Measurements from ENCODE around the gene CARNS1. TPM values are rescaled to one million over a fixed set of nuclear protein-coding genes. Genes with fewer than 3 reads are reported as not detected.
"Not testable (repeated sequence)": the region's sequence is repeated elsewhere in the genome, so short reads cannot be mapped to it uniquely, and the experiment has no call there.

The CARNS1 gene
- total RNA-seq, 2 experiments from 2014 or later = 0.76 to 1.1 TPM

GRCh38 chr11:67418476-67419281, 3.2 kb downstream of the CARNS1 start:
- no peaks in the 10 kb centered on the region for H3K9me3 Mint-ChIP-seq
- peaks cover 13% of the 10 kb centered on the region for H3K27me3 Mint-ChIP-seq
- POLR2A ChIA-PET = interaction anchor here (0.6 to 11.7 kb wide), 11 partner anchors 9 to 130 kb away, joined by 3 to 155 read pairs (median 6); partner anchors contain the start of genes AIP, GPR152, POLD4 and PPP1CA
- H3K4me1 Mint-ChIP-seq = peaks cover 46% of the 10 kb centered on the region
- no peaks in the 10 kb centered on the region for H3K36me3 Mint-ChIP-seq (ENCODE audit: low read depth)
- H3K4me3 Mint-ChIP-seq = no peak overlapping the region
- DNase-seq = no peak
- CTCF ChIA-PET = interaction anchor here (0.6 to 2.5 kb wide), 4 partner anchors 15 to 87 kb away, joined by 3 to 10 read pairs (median 7); partner anchors contain the start of genes PPP1CA and TBC1D10C
- no peak overlapping the region for H3K27ac Mint-ChIP-seq

GRCh38 chr11:67419325-67420049, 4.0 kb downstream of the CARNS1 start:
- Mint-ChIP-seq H3K27ac (no peak overlapping the region), H3K36me3 (ENCODE audit: low read depth) (no peaks in the 10 kb centered on the region), H3K4me1 (peaks cover 47% of the 10 kb centered on the region), H3K27me3 (peaks cover 13% of the 10 kb centered on the region), H3K4me3 (peak overlapping the region; percentile 17), H3K9me3 (no peaks in the 10 kb centered on the region)
- DNase-seq = no peak
- ChIA-PET POLR2A (interaction anchor here (0.6 to 11.7 kb wide), 13 partner anchors 8 to 131 kb away, joined by 3 to 155 read pairs (median 6); partner anchors contain the start of genes AIP, GPR152, POLD4 and PPP1CA), CTCF (interaction anchor here (0.6 to 2.0 kb wide), 5 partner anchors 10 to 39 kb away, joined by 3 to 10 read pairs (median 5); partner anchors contain the start of genes PPP1CA and TBC1D10C)

GRCh38 chr11:67420147-67420645, 4.7 kb downstream of the CARNS1 start:
- Mint-ChIP-seq H3K27me3 (peaks cover 12% of the 10 kb centered on the region), H3K36me3 (ENCODE audit: low read depth) (no peaks in the 10 kb centered on the region), H3K4me1 (peaks cover 53% of the 10 kb centered on the region), H3K4me3 (peak overlapping the region; percentile 71), H3K9me3 (no peaks in the 10 kb centered on the region), H3K27ac (no peak overlapping the region)
- no peak for DNase-seq
- CTCF ChIA-PET = interaction anchor here (0.5 to 1.5 kb wide), 4 partner anchors 16 to 989 kb away, joined by 3 to 9 read pairs (median 4); partner anchors contain the start of genes PPP1CA, PTPRCAP and TBC1D10C
- POLR2A ChIA-PET = interaction anchor here (0.8 to 11.7 kb wide), 10 partner anchors 8 to 66 kb away, joined by 3 to 155 read pairs (median 19); partner anchors contain the start of genes AIP, POLD4, PPP1CA and PTPRCAP

GRCh38 chr11:67420646-67421429, 5.4 kb downstream of the CARNS1 start:
- POLR2A ChIA-PET = interaction anchor here (0.8 to 11.7 kb wide), 8 partner anchors 7 to 67 kb away, joined by 3 to 155 read pairs (median 22); partner anchors contain the start of genes POLD4, PPP1CA, PTPRCAP and RPS6KB2
- Mint-ChIP-seq H3K4me1 (peaks cover 56% of the 10 kb centered on the region), H3K36me3 (ENCODE audit: low read depth) (no peaks in the 10 kb centered on the region), H3K9me3 (no peaks in the 10 kb centered on the region), H3K27me3 (peaks cover 12% of the 10 kb centered on the region), H3K4me3 (peak overlapping the region; percentile 71), H3K27ac (no peak overlapping the region)
- DNase-seq = peak; percentile 97
- CTCF ChIA-PET = interaction anchor here (0.5 to 1.5 kb wide), 4 partner anchors 16 to 990 kb away, joined by 3 to 9 read pairs (median 4); partner anchors contain the start of genes PPP1CA, PTPRCAP and TBC1D10C

- Mint-ChIP-seq H3K4me1 (peaks cover 49% of the 10 kb centered on the region), H3K27ac (no peak overlapping the region), H3K9me3 (no peaks in the 10 kb centered on the region), H3K27me3 (peaks cover 6% of the 10 kb centered on the region), H3K4me3 (peak overlapping the region; percentile 45), H3K36me3 (ENCODE audit: low read depth) (no peaks in the 10 kb centered on the region)
- ChIA-PET POLR2A (interaction anchor here (2.5 to 11.7 kb wide), 5 partner anchors 10 to 19 kb away, joined by 16 to 155 read pairs (median 66); partner anchors contain the start of genes PPP1CA, PTPRCAP and TBC1D10C), CTCF (no interaction called here)
- DNase-seq = no peak
These were observed 6.1 kb downstream of the CARNS1 start for GRCh38 chr11:67421430-67422031.

GRCh38 chr11:67422891-67423290, 7.4 kb downstream of the CARNS1 start:
- H3K27ac Mint-ChIP-seq = no peak overlapping the region

GRCh38 chr11:67423466-67423865, 8.0 kb downstream of the CARNS1 start:
- H3K36me3 Mint-ChIP-seq (ENCODE audit: low read depth) = no peaks in the 10 kb centered on the region
- no peak for DNase-seq
- no peaks in the 10 kb centered on the region for H3K9me3 Mint-ChIP-seq
- H3K27me3 Mint-ChIP-seq = no peaks in the 10 kb centered on the region
- no peak overlapping the region for H3K4me3 Mint-ChIP-seq
- CTCF ChIA-PET = interaction anchor here (1.0 kb wide), 1 partner anchor 22 kb away, joined by 5 read pairs; the partner anchor contains the start of gene PPP1CA
- peaks cover 48% of the 10 kb centered on the region for H3K4me1 Mint-ChIP-seq
- no peak overlapping the region for H3K27ac Mint-ChIP-seq
- POLR2A ChIA-PET = interaction anchor here (1.2 to 4.5 kb wide), 4 partner anchors 11 to 22 kb away, joined by 3 to 25 read pairs (median 12); partner anchors contain the start of genes PPP1CA and PTPRCAP

More at GRCh38 chr11:67422891-67423290, 7.4 kb downstream of the CARNS1 start:
- ChIA-PET POLR2A (interaction anchor here (1.2 to 4.5 kb wide), 4 partner anchors 10 to 22 kb away, joined by 3 to 25 read pairs (median 12); partner anchors contain the start of genes PPP1CA and PTPRCAP), CTCF (interaction anchor here (1.0 kb wide), 1 partner anchor 21 kb away, joined by 5 read pairs; the partner anchor contains the start of gene PPP1CA)
- H3K9me3 Mint-ChIP-seq = no peaks in the 10 kb centered on the region
- H3K4me3 Mint-ChIP-seq = no peak overlapping the region
- no peak for DNase-seq
- no peaks in the 10 kb centered on the region for H3K27me3 Mint-ChIP-seq
- H3K4me1 Mint-ChIP-seq = peaks cover 51% of the 10 kb centered on the region
- no peaks in the 10 kb centered on the region for H3K36me3 Mint-ChIP-seq (ENCODE audit: low read depth)

- ChIA-PET POLR2A (interaction anchor here (0.7 to 4.5 kb wide), 6 partner anchors 9 to 23 kb away, joined by 3 to 25 read pairs (median 7); partner anchors contain the start of genes PPP1CA and PTPRCAP), CTCF (no interaction called here)
- Mint-ChIP-seq H3K4me1 (peaks cover 49% of the 10 kb centered on the region), H3K27me3 (no peaks in the 10 kb centered on the region), H3K4me3 (no peak overlapping the region), H3K9me3 (no peaks in the 10 kb centered on the region), H3K27ac (no peak overlapping the region), H3K36me3 (ENCODE audit: low read depth) (no peaks in the 10 kb centered on the region)
- DNase-seq = no peak
These were observed 8.6 kb downstream of the CARNS1 start for GRCh38 chr11:67423891-67424613.

GRCh38 chr11:67427364-67427859, 11.9 kb downstream of the CARNS1 start:
- Mint-ChIP-seq H3K36me3 (ENCODE audit: low read depth) (peaks cover 12% of the 10 kb centered on the region), H3K4me1 (peaks cover 58% of the 10 kb centered on the region), H3K27ac (peak overlapping the region; percentile 94), H3K4me3 (peak overlapping the region; percentile 95)
- CTCF ChIA-PET = interaction anchor here (0.6 to 2.2 kb wide), 5 partner anchors 10 to 64 kb away, joined by 3 to 9 read pairs (median 9); partner anchors contain the start of genes PPP1CA, PTPRCAP and TBC1D10C
- not testable (repeated sequence) for H3K27me3 Mint-ChIP-seq, H3K9me3 Mint-ChIP-seq, DNase-seq
- POLR2A ChIA-PET = interaction anchor here (0.6 to 15.2 kb wide), 9 partner anchors 9 to 139 kb away, joined by 3 to 361 read pairs (median 19); partner anchors contain the start of genes PPP1CA, PTPRCAP, RAD9A and TBC1D10C

Measured in activated CD4-positive, alpha-beta memory T cell treated with anti-CD3 and anti-CD28 coated beads, Interleukin-2, amount 10 ng/mL, durations not matched to agents 7 days and 5 days (primary cell).